Lower leg skin (tissue), 4 donors: ENCODE measurements around the gene ARHGAP10. TPM values are rescaled to one million over a fixed set of nuclear protein-coding genes. Genes with fewer than 3 reads are reported as not detected.

Experiments used
- DNase-seq, 2 donors: peaks; one replicate each; pipeline ENCODE4 v3.0.0-alpha.2; 2019; ENCODE audit warnings: low spot score in 2 of 2
- H3K4me3 ChIP-seq: fragments of 200-600 bp; sonication (generic); 2 replicates; pipeline ENCODE4 v1.5.1; 2017; ENCODE audit warnings: mild to moderate bottlenecking, low read depth; ENCODE audit not compliant: poor library complexity, severe bottlenecking
- POLR2A ChIP-seq, 2 donors: fragments of 450-650 bp; IDR thresholded peaks; one replicate each; pipeline ENCODE4 v1.6.1; 2016 to 2017; ENCODE audit warnings: antibody characterized with exemption in 2 of 2, mild to moderate bottlenecking in 1 of 2, moderate library complexity in 1 of 2
- WGBS, 2 donors: methylation state at CpG; one replicate each; pipeline ENCODE4 v1.1.5; 2018; 5-methylcytosine and 5-hydroxymethylcytosine counted together
- intact Hi-C: fragments of 100-400 bp; cut with DNase I; formaldehyde crosslinking; loops from one replicate; pipeline ENCODE4 v1.15.0; 2023; ENCODE audit warnings: low total_unique reads
- total RNA-seq, 4 donors: library from RNA; depleted of rRNA; stranded (reverse); fragments of >200 nt; gene quantifications; one replicate each; pipeline ENCODE4 v1.1.0, GENCODE V29; 2016
- TF ChIP-seq, protein P1 (sequence below), 3 donors: fragments of 450-650 bp; IDR thresholded peaks; one replicate each; pipeline ENCODE4 v1.5.1; 2016; ENCODE audit warnings: antibody characterized with exemption in 3 of 3, mild to moderate bottlenecking in 3 of 3, moderate library complexity in 2 of 3

The ARHGAP10 gene
- total RNA-seq, 4 donors from 2014 or later = 30.6 to 45.8 (median 37.9) TPM

GRCh38 chr4:147689067-147689466 is 42.8 kb upstream of the ARHGAP10 start:
- intact Hi-C loops = no loop called here
- no peak for DNase-seq
- no peak overlapping the region for H3K4me3 ChIP-seq
- WGBS, 2 donors = 51 to 64% methylated on average over 4 of the region's 4 CpGs
- TF ChIP-seq, protein P1, sequence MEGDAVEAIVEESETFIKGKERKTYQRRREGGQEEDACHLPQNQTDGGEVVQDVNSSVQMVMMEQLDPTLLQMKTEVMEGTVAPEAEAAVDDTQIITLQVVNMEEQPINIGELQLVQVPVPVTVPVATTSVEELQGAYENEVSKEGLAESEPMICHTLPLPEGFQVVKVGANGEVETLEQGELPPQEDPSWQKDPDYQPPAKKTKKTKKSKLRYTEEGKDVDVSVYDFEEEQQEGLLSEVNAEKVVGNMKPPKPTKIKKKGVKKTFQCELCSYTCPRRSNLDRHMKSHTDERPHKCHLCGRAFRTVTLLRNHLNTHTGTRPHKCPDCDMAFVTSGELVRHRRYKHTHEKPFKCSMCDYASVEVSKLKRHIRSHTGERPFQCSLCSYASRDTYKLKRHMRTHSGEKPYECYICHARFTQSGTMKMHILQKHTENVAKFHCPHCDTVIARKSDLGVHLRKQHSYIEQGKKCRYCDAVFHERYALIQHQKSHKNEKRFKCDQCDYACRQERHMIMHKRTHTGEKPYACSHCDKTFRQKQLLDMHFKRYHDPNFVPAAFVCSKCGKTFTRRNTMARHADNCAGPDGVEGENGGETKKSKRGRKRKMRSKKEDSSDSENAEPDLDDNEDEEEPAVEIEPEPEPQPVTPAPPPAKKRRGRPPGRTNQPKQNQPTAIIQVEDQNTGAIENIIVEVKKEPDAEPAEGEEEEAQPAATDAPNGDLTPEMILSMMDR (IDR thresholded peaks at IDR 0.05) = no peak
- TF ChIP-seq POLR2A (IDR thresholded peaks at IDR 0.05) = no peak

DNA sequence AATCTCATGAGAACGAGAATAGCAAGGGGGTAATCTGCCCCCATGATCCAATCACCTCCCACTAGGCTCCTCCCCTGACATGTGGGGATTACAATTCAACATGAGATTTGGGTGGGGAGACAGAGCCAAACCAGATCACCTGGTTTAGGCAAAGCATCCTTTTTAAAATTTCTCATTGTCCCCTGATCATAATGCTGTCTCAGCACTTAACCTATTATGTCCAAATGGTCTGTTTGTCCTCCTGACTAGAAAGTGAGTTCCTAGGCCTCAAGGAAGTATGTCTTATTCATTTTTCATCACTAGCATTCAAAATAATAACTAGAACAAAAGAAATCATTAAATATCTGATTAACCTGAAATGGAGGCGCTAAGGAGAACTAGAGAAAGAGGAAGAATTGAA is 40.1 kb upstream of the ARHGAP10 start:
- no peak for TF ChIP-seq POLR2A (IDR thresholded peaks at IDR 0.05)
- TF ChIP-seq, protein P1 (IDR thresholded peaks at IDR 0.05) = no peak
- no peak overlapping the region for H3K4me3 ChIP-seq
- 77 to 81% methylated on average over 2 of the region's 2 CpGs for WGBS, 2 donors
- no peak for DNase-seq
- intact Hi-C loops = no loop called here

GRCh38 chr4:147693218-147693617 is 38.7 kb upstream of the ARHGAP10 start:
- 83 to 85% methylated on average over 3 of the region's 3 CpGs for WGBS, 2 donors
- no peak overlapping the region for H3K4me3 ChIP-seq
- no peak for DNase-seq
- intact Hi-C loops = no loop called here
- TF ChIP-seq POLR2A (IDR thresholded peaks at IDR 0.05) = no peak
- TF ChIP-seq, protein P1 (IDR thresholded peaks at IDR 0.05) = no peak

DNA sequence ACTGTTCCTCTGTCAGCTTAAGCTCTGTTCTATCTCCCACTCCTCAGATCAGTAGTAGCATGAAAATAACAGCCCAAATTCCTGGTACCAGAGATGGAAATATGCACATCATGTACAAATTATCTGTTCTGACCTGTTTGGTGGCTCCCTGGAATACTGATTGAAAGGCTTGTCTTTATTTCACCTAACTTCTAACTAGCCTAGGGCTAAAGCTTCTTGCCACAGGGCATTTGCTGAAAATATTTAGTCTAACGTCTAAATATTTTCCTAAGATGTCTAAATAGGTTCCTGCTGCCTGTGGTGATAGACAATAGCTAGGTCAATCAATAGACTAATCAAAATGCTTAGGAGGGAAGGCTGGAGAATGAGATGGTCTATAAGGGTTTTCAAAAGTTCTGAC is 35.0 kb upstream of the ARHGAP10 start:
- TF ChIP-seq, protein P1 (IDR thresholded peaks at IDR 0.05) = no peak
- WGBS, 2 donors = 24 to 33% methylated on average over 1 of the region's 1 CpG
- no peak for DNase-seq
- H3K4me3 ChIP-seq = no peak overlapping the region
- intact Hi-C loops = no loop called here

- 81 to 82% methylated on average over 1 of the region's 1 CpG for WGBS, 2 donors
- intact Hi-C loops = no loop called here
- TF ChIP-seq POLR2A (IDR thresholded peaks at IDR 0.05) = no peak
- TF ChIP-seq, protein P1 (IDR thresholded peaks at IDR 0.05) = no peak
- no peak for DNase-seq
- no peak overlapping the region for H3K4me3 ChIP-seq
Measured at GRCh38 chr4:147704846-147705245, 27.0 kb upstream of the ARHGAP10 start.
